WTC11 (cell line): ENCODE results near the gene KCNMA1.

Experiments used
- CTCF ChIP-seq: fragments of 200-600 bp; IDR thresholded peaks from 2 replicates; pipeline ENCODE4 v1.8.0; 2022; ENCODE audit warnings: antibody characterized with exemption
- NR1H2 ChIP-seq: sonication (generic); formaldehyde crosslinking; IDR thresholded peaks from 2 replicates; pipeline ENCODE4 v1.9.0; 2021; ENCODE audit warnings: mild to moderate bottlenecking, moderate library complexity, missing genetic modification reagents
- SMAD4 ChIP-seq: sonication (generic); formaldehyde crosslinking; IDR thresholded peaks from 2 replicates; pipeline ENCODE4 v1.8.0; 2022; ENCODE audit warnings: mild to moderate bottlenecking, missing genetic modification reagents
- USF1 ChIP-seq: sonication (generic); formaldehyde crosslinking; IDR thresholded peaks from 2 replicates; pipeline ENCODE4 v1.8.0; 2022; ENCODE audit warnings: mild to moderate bottlenecking, missing genetic modification reagents
- TF ChIP-seq, protein P1 (sequence below): sonication (generic); formaldehyde crosslinking; IDR thresholded peaks from 2 replicates; pipeline ENCODE4 v1.8.0; 2022; ENCODE audit warnings: mild to moderate bottlenecking, missing genetic modification reagents

DNA sequence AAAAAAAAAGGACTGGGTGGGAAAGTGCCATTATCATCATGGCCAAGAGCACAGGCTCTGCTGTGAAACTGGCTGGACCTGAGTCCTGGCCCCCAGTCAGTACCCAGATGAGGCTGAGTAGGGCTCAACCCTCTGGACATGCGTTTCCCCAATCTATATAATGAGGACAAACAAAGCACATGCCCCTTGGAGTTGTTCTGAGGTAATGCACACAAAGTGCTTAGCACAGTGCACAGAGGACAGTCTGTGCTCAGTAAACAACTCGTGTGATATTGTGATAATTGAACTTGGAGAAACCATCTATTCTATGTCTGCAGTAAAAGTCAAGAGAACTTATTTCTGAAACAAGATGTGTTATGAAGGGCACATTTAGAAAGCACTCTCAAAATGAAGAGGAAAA is 138.8 kb downstream of the KCNMA1 start:
- no peak for TF ChIP-seq CTCF
- TF ChIP-seq USF1 (CRISPR knock-in tag), result no peak
- TF ChIP-seq NR1H2, result no peak
- TF ChIP-seq, protein P1, sequence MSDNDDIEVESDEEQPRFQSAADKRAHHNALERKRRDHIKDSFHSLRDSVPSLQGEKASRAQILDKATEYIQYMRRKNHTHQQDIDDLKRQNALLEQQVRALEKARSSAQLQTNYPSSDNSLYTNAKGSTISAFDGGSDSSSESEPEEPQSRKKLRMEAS, result no peak
- TF ChIP-seq SMAD4, result no peak
